GM23338 (cell line): ENCODE data around the gene EXOC4. TPM values are rescaled to one million over a fixed set of nuclear protein-coding genes. Genes with fewer than 3 reads are reported as not detected.

Experiments
- ATAC-seq: fragments of 200-7000 bp; cut with Tn5 transposase; 3 replicates; pipeline ENCODE4 v1.9.1; 2020
- DNase-seq: peaks from one replicate; pipeline ENCODE4 v3.0.0-alpha.2; 2015; ENCODE audit warnings: low spot score
- H2AFZ ChIP-seq: fragments of 200-600 bp; sonication (generic); 2 replicates; pipeline ENCODE4 v1.8.0; 2016; ENCODE audit warnings: antibody characterized with exemption, mild to moderate bottlenecking, moderate library complexity
- H3F3A ChIP-seq: fragments of 200-600 bp; sonication (generic); replicated peaks from 2 replicates; pipeline ENCODE4 v1.8.0; 2017; ENCODE audit warnings: antibody characterized with exemption, mixed run types, low read depth
- H3K27ac ChIP-seq: fragments of 200-600 bp; sonication (generic); 2 replicates; pipeline ENCODE4 v1.6.1; 2016; ENCODE audit warnings: low read depth
- H3K27me3 ChIP-seq: fragments of 200-600 bp; sonication (generic); 2 replicates; pipeline ENCODE4 v1.8.0; 2016; ENCODE audit warnings: mild to moderate bottlenecking, mixed run types, moderate library complexity; ENCODE audit not compliant: insufficient read depth
- H3K36me3 ChIP-seq: fragments of 200-600 bp; sonication (generic); 2 replicates; pipeline ENCODE4 v1.8.0; 2016; ENCODE audit warnings: mild to moderate bottlenecking; ENCODE audit not compliant: insufficient read depth
- H3K4me1 ChIP-seq: fragments of 200-600 bp; sonication (generic); 2 replicates; pipeline ENCODE4 v1.8.0; 2016; ENCODE audit warnings: mild to moderate bottlenecking, moderate library complexity; ENCODE audit not compliant: insufficient read depth
- H3K4me2 ChIP-seq: fragments of 200-600 bp; sonication (generic); 2 replicates; pipeline ENCODE4 v1.7.1; 2017; ENCODE audit warnings: mixed run types
- H3K4me3 ChIP-seq: fragments of 200-600 bp; sonication (generic); 2 replicates; pipeline ENCODE4 v1.6.1; 2016; ENCODE audit warnings: mixed run types
- H3K79me2 ChIP-seq: fragments of 200-600 bp; sonication (generic); replicated peaks from 2 replicates; pipeline ENCODE4 v1.8.0; 2017; ENCODE audit warnings: mild to moderate bottlenecking; ENCODE audit not compliant: insufficient read depth
- H3K9me2 ChIP-seq: fragments of 200-600 bp; sonication (generic); 2 replicates; pipeline ENCODE4 v1.8.0; 2017; ENCODE audit not compliant: insufficient read depth
- H4K20me1 ChIP-seq: fragments of 200-600 bp; sonication (generic); replicated peaks from 2 replicates; pipeline ENCODE4 v1.8.0; 2017; ENCODE audit warnings: mild to moderate bottlenecking; ENCODE audit not compliant: insufficient read depth
- H3K27ac Mint-ChIP-seq: 2 replicates; pipeline ENCODE4 v1.8.0; 2020; ENCODE audit warnings: inconsistent platforms, mild to moderate bottlenecking, moderate library complexity, mixed read lengths
- H3K27me3 Mint-ChIP-seq: 3 replicates; pipeline ENCODE4 v1.8.0; 2022; ENCODE audit warnings: low read depth, mild to moderate bottlenecking, moderate library complexity, mixed read lengths, inconsistent platforms; ENCODE audit not compliant: insufficient read depth, poor library complexity
- H3K36me3 Mint-ChIP-seq: 3 replicates; pipeline ENCODE4 v1.8.0; 2021; ENCODE audit warnings: low read depth, mild to moderate bottlenecking, inconsistent platforms, moderate library complexity, mixed read lengths
- H3K4me1 Mint-ChIP-seq: 3 replicates; pipeline ENCODE4 v1.8.0; 2020; ENCODE audit warnings: mild to moderate bottlenecking, inconsistent platforms, mixed read lengths
- H3K4me3 Mint-ChIP-seq: 3 replicates; pipeline ENCODE4 v1.8.0; 2021; ENCODE audit warnings: moderate library complexity, mild to moderate bottlenecking, inconsistent platforms, mixed read lengths
- H3K9me3 Mint-ChIP-seq: 3 replicates; pipeline ENCODE4 v1.8.0; 2020; ENCODE audit warnings: moderate library complexity, mild to moderate bottlenecking, inconsistent platforms, mixed read lengths
- CREB1 ChIP-seq: fragments of 250-450 bp; sonication (Bioruptor Pico); IDR thresholded peaks from 2 replicates; pipeline ENCODE4 v1.5.0; 2020; ENCODE audit warnings: low read depth, mild to moderate bottlenecking, moderate library complexity
- EZH2 ChIP-seq: fragments of 200-600 bp; sonication (generic); IDR thresholded peaks from one replicate; pipeline ENCODE4 v1.8.0; 2017; ENCODE audit warnings: antibody characterized with exemption, mild to moderate bottlenecking, low read depth; ENCODE audit not compliant: unreplicated experiment
- EZH2phosphoT487 ChIP-seq: fragments of 200-600 bp; sonication (generic); IDR thresholded peaks from one replicate; pipeline ENCODE4 v1.8.1; 2018; ENCODE audit warnings: antibody characterized with exemption; ENCODE audit not compliant: unreplicated experiment
- NANOG ChIP-seq: IDR thresholded peaks from 2 replicates; pipeline ENCODE4 v1.6.1; 2016; ENCODE audit warnings: antibody characterized with exemption, borderline replicate concordance
- POLR2AphosphoS5 ChIP-seq: IDR thresholded peaks from 2 replicates; pipeline ENCODE4 v1.6.1; 2016; ENCODE audit warnings: antibody characterized with exemption, low read depth
- STAT1 ChIP-seq: IDR thresholded peaks from one replicate; pipeline ENCODE4 v1.6.1; 2016; ENCODE audit warnings: antibody characterized with exemption; ENCODE audit not compliant: unreplicated experiment
- ZNF331 ChIP-seq: fragments of 250-450 bp; sonication (Bioruptor Pico); IDR thresholded peaks from 2 replicates; pipeline ENCODE4 v1.5.0; 2020; ENCODE audit warnings: low read depth, mild to moderate bottlenecking, moderate library complexity
- polyA plus RNA-seq: library from polyadenylated mRNA; unstranded; fragments of >200 nt; fragmentation: Nextera tagmentation; extraction: Ambion mirVana; gene quantifications from 2 replicates; pipeline ENCODE4 v1.2.1, GENCODE V29; 2016
- total RNA-seq: library from RNA; depleted of rRNA; stranded (reverse); fragments of >200 nt; shearing (Covaris generic); gene quantifications from 2 replicates; pipeline ENCODE4 v1.2.3, GENCODE V29; 2014
- TF ChIP-seq, protein P1 (sequence below), 2 experiments: fragments of 200-600 bp in 1 of 2; sonication (generic) in 1 of 2; conservative IDR thresholded peaks; 2 replicates each; pipeline versions ENCODE4 v1.5.1 to v1.6.1; 2016 to 2017; ENCODE audit warnings: antibody characterized with exemption in 2 of 2, low read depth in 2 of 2, mild to moderate bottlenecking in 2 of 2, moderate library complexity in 1 of 2
- TF ChIP-seq, protein P2 (sequence below): IDR thresholded peaks from one replicate; pipeline ENCODE4 v1.6.1; 2018; ENCODE audit warnings: antibody characterized with exemption; ENCODE audit not compliant: unreplicated experiment
- TF ChIP-seq, protein P3 (sequence below): fragments of 250-450 bp; sonication (Bioruptor Pico); IDR thresholded peaks from 2 replicates; pipeline ENCODE4 v1.5.0; 2020; ENCODE audit warnings: mild to moderate bottlenecking, moderate library complexity

The EXOC4 gene
- total and polyA plus RNA-seq, 2 experiments from 2014 or later = 37.5 to 52.7 TPM

DNA sequence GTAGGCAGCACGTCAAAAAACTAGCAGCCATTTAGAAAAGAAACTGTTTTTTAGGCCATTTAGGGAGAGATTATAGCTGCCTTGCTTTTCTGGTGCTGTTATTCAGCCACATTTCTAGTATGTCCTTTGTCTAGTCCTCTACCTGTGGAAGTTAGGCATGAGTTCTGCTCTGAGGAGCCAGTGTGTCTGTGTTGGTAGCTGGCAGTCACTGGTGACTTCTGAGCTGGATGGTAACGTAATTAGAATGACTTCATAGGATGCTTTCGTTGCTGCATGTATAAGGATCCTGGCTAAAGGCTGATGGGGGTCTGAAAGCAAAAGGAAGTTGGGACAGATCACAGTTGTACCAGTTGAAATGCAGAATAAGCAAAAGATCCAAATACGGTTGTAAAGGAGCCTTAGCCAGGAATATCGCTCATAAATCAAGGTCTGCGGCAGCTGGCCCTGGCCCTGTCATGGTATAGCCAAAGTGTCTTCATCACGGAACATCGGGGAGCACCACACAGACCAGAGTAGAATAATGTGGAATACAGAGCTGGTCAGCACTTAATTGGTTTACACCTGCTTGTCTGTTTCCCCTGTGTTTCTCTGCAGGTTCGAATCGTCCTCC is 226.7 kb downstream of the EXOC4 start:
- H3K36me3 ChIP-seq = no peaks in the 10 kb centered on the region
- no peaks in the 10 kb centered on the region for H3K9me2 ChIP-seq
- no peak for TF ChIP-seq CREB1 (CRISPR knock-in tag)
- TF ChIP-seq NANOG = no peak
- TF ChIP-seq EZH2 = no peak
- H3K4me3 ChIP-seq = no peak overlapping the region
- H3K27ac ChIP-seq = no peak overlapping the region
- no peaks in the 10 kb centered on the region for H3F3A ChIP-seq
- ATAC-seq (no peak), DNase-seq (no peak)
- no peaks in the 10 kb centered on the region for H3K27me3 ChIP-seq
- Mint-ChIP-seq H3K36me3 (no peaks in the 10 kb centered on the region; the same call in 2 of the 3 replicates), H3K4me1 (peaks cover 3% of the 10 kb centered on the region; the same call in 1 of the 3 replicates), H3K4me3 (no peak overlapping the region), H3K27ac (no peak overlapping the region), H3K27me3 (peaks cover 2% of the 10 kb centered on the region), H3K9me3 (no peaks in the 10 kb centered on the region)
- H2AFZ ChIP-seq = no peak overlapping the region
- H3K4me2 ChIP-seq = no peak overlapping the region
- no peaks in the 10 kb centered on the region for H4K20me1 ChIP-seq
- no peaks in the 10 kb centered on the region for H3K79me2 ChIP-seq
- H3K4me1 ChIP-seq = no peaks in the 10 kb centered on the region

DNA sequence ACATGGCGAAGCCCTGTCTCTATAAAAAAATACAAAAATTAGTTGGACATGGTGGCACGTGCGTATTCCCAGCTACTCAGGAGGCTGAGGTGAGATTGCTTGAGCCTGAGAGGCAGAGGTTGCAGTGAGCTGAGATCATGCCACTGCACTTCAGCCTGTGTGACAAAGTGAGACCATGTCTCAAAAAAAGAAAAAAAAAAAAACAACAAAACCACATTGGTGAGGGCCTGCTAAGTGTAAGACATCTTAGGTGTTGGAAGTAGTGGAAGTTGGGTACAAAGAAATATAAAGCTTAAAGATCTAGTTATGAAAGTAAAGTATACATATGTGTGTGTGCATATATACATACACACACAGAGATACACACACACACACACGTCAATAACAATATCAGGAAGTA is 228.0 kb downstream of the EXOC4 start:
- no peaks in the 10 kb centered on the region for H3K4me1 ChIP-seq
- H3K27ac ChIP-seq = no peak overlapping the region
- ATAC-seq (no peak), DNase-seq (no peak)
- H3K79me2 ChIP-seq = no peaks in the 10 kb centered on the region
- H3K4me3 ChIP-seq = no peak overlapping the region
- H4K20me1 ChIP-seq = no peaks in the 10 kb centered on the region
- H3K4me2 ChIP-seq = no peak overlapping the region
- no peaks in the 10 kb centered on the region for H3K36me3 ChIP-seq
- Mint-ChIP-seq H3K9me3 (no peaks in the 10 kb centered on the region), H3K27ac (no peak overlapping the region), H3K4me1 (peaks cover 3% of the 10 kb centered on the region; the same call in 1 of the 3 replicates), H3K36me3 (no peaks in the 10 kb centered on the region; the same call in 2 of the 3 replicates), H3K27me3 (peaks cover 5% of the 10 kb centered on the region), H3K4me3 (no peak overlapping the region)
- no peaks in the 10 kb centered on the region for H3K27me3 ChIP-seq
- no peak overlapping the region for H2AFZ ChIP-seq
- H3K9me2 ChIP-seq = no peaks in the 10 kb centered on the region
- no peaks in the 10 kb centered on the region for H3F3A ChIP-seq
- TF ChIP-seq STAT1 = no peak
- TF ChIP-seq ZNF331 (CRISPR knock-in tag) = no peak
- no peak for TF ChIP-seq CREB1 (CRISPR knock-in tag)
- TF ChIP-seq, protein P1, sequence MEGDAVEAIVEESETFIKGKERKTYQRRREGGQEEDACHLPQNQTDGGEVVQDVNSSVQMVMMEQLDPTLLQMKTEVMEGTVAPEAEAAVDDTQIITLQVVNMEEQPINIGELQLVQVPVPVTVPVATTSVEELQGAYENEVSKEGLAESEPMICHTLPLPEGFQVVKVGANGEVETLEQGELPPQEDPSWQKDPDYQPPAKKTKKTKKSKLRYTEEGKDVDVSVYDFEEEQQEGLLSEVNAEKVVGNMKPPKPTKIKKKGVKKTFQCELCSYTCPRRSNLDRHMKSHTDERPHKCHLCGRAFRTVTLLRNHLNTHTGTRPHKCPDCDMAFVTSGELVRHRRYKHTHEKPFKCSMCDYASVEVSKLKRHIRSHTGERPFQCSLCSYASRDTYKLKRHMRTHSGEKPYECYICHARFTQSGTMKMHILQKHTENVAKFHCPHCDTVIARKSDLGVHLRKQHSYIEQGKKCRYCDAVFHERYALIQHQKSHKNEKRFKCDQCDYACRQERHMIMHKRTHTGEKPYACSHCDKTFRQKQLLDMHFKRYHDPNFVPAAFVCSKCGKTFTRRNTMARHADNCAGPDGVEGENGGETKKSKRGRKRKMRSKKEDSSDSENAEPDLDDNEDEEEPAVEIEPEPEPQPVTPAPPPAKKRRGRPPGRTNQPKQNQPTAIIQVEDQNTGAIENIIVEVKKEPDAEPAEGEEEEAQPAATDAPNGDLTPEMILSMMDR (conservative IDR thresholded peaks at IDR 0.05; ENCODE audit: low read depth in 2 of 2) = no peak
- TF ChIP-seq EZH2phosphoT487 = no peak
- TF ChIP-seq, protein P2, sequence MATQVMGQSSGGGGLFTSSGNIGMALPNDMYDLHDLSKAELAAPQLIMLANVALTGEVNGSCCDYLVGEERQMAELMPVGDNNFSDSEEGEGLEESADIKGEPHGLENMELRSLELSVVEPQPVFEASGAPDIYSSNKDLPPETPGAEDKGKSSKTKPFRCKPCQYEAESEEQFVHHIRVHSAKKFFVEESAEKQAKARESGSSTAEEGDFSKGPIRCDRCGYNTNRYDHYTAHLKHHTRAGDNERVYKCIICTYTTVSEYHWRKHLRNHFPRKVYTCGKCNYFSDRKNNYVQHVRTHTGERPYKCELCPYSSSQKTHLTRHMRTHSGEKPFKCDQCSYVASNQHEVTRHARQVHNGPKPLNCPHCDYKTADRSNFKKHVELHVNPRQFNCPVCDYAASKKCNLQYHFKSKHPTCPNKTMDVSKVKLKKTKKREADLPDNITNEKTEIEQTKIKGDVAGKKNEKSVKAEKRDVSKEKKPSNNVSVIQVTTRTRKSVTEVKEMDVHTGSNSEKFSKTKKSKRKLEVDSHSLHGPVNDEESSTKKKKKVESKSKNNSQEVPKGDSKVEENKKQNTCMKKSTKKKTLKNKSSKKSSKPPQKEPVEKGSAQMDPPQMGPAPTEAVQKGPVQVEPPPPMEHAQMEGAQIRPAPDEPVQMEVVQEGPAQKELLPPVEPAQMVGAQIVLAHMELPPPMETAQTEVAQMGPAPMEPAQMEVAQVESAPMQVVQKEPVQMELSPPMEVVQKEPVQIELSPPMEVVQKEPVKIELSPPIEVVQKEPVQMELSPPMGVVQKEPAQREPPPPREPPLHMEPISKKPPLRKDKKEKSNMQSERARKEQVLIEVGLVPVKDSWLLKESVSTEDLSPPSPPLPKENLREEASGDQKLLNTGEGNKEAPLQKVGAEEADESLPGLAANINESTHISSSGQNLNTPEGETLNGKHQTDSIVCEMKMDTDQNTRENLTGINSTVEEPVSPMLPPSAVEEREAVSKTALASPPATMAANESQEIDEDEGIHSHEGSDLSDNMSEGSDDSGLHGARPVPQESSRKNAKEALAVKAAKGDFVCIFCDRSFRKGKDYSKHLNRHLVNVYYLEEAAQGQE = no peak
- TF ChIP-seq EZH2 = no peak
- TF ChIP-seq, protein P3, sequence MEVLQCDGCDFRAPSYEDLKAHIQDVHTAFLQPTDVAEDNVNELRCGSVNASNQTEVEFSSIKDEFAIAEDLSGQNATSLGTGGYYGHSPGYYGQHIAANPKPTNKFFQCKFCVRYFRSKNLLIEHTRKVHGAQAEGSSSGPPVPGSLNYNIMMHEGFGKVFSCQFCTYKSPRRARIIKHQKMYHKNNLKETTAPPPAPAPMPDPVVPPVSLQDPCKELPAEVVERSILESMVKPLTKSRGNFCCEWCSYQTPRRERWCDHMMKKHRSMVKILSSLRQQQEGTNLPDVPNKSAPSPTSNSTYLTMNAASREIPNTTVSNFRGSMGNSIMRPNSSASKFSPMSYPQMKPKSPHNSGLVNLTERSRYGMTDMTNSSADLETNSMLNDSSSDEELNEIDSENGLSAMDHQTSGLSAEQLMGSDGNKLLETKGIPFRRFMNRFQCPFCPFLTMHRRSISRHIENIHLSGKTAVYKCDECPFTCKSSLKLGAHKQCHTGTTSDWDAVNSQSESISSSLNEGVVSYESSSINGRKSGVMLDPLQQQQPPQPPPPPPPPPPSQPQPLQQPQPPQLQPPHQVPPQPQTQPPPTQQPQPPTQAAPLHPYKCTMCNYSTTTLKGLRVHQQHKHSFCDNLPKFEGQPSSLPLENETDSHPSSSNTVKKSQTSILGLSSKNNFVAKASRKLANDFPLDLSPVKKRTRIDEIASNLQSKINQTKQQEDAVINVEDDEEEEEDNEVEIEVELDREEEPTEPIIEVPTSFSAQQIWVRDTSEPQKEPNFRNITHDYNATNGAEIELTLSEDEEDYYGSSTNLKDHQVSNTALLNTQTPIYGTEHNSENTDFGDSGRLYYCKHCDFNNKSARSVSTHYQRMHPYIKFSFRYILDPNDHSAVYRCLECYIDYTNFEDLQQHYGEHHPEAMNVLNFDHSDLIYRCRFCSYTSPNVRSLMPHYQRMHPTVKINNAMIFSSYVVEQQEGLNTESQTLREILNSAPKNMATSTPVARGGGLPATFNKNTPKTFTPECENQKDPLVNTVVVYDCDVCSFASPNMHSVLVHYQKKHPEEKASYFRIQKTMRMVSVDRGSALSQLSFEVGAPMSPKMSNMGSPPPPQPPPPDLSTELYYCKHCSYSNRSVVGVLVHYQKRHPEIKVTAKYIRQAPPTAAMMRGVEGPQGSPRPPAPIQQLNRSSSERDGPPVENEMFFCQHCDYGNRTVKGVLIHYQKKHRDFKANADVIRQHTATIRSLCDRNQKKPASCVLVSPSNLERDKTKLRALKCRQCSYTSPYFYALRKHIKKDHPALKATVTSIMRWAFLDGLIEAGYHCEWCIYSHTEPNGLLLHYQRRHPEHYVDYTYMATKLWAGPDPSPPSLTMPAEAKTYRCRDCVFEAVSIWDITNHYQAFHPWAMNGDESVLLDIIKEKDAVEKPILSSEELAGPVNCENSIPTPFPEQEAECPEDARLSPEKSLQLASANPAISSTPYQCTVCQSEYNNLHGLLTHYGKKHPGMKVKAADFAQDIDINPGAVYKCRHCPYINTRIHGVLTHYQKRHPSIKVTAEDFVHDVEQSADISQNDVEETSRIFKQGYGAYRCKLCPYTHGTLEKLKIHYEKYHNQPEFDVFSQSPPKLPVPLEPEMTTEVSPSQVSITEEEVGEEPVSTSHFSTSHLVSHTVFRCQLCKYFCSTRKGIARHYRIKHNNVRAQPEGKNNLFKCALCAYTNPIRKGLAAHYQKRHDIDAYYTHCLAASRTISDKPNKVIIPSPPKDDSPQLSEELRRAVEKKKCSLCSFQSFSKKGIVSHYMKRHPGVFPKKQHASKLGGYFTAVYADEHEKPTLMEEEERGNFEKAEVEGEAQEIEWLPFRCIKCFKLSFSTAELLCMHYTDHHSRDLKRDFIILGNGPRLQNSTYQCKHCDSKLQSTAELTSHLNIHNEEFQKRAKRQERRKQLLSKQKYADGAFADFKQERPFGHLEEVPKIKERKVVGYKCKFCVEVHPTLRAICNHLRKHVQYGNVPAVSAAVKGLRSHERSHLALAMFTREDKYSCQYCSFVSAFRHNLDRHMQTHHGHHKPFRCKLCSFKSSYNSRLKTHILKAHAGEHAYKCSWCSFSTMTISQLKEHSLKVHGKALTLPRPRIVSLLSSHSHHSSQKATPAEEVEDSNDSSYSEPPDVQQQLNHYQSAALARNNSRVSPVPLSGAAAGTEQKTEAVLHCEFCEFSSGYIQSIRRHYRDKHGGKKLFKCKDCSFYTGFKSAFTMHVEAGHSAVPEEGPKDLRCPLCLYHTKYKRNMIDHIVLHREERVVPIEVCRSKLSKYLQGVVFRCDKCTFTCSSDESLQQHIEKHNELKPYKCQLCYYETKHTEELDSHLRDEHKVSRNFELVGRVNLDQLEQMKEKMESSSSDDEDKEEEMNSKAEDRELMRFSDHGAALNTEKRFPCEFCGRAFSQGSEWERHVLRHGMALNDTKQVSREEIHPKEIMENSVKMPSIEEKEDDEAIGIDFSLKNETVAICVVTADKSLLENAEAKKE = no peak
- TF ChIP-seq POLR2AphosphoS5 = no peak
